GM21723 (cell line): ENCODE measurements around the gene SERPINB13.
"Not testable (repeated sequence)": the region's sequence is repeated elsewhere in the genome, so short reads cannot be mapped to it uniquely, and the experiment has no call there.

Experiments used
- ATAC-seq: cut with Tn5 transposase; IDR thresholded peaks from one replicate; pipeline ENCODE4 v1.9.1; 2021; ENCODE audit warnings: mild to moderate bottlenecking, moderate library complexity; ENCODE audit not compliant: unreplicated experiment

The SERPINB13 gene

DNA sequence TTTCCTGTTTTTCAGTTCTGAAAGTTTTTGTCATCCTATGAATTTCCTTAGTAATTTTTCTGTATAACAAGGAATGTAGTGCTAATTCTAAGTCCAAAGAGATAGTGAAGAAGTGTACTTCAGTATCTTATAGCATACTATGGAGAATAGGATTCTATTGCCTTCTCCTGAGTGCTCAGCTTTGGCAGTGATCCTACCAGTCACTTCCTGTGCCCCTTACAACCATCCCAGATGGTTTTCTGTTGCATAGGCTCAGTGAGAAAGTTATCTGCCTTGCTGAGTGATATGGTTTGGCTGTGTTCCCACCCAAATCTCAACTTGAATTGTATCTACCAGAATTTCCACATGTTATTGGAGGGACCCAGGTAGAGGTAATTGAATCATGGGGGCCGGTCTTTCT, 57.6 kb downstream of the SERPINB13 start:
- not testable (repeated sequence) for ATAC-seq

- no peak for ATAC-seq
These were observed 59.8 kb downstream of the SERPINB13 start for GRCh38 chr18:63646936-63647335.

- no peak for ATAC-seq
These were observed 61.1 kb downstream of the SERPINB13 start for GRCh38 chr18:63648241-63648640.
